NCI-H2196 treated with DMSO at 0.1 percent for 48 hours (cell line): ENCODE measurements around the gene RNF144A.

ENCODE experiments used
- DNase-seq: peaks from one replicate; lab custom pipeline; 2025; ENCODE audit not compliant: unreplicated experiment; lab: John Stamatoyannopoulos, UW

The RNF144A gene

GRCh38 chr2:6906165-6906741, 11.0 kb upstream of the RNF144A start:
- DNase-seq = no peak

- no peak for DNase-seq
These were observed 8.9 kb upstream of the RNF144A start for GRCh38 chr2:6908291-6908690.

- DNase-seq = no peak
These were observed 7.5 kb upstream of the RNF144A start for GRCh38 chr2:6909431-6910385.

GRCh38 chr2:6911721-6912120, 5.5 kb upstream of the RNF144A start:
- no peak for DNase-seq

- no peak for DNase-seq
These were observed 3.6 kb upstream of the RNF144A start for GRCh38 chr2:6913415-6914157.

- no peak for DNase-seq
These were observed 2.4 kb upstream of the RNF144A start for GRCh38 chr2:6914828-6915227.

- no peak for DNase-seq
These were observed 1.8 kb upstream of the RNF144A start for GRCh38 chr2:6915399-6915798.

- no peak for DNase-seq
These were observed 988 bp upstream of the RNF144A start for GRCh38 chr2:6916224-6916623.

GRCh38 chr2:6916736-6917070, 509 bp upstream of the RNF144A start:
- DNase-seq = no peak

GRCh38 chr2:6917761-6918421, 679 bp downstream of the RNF144A start:
- DNase-seq = no peak

GRCh38 chr2:6919901-6920742, 2.9 kb downstream of the RNF144A start:
- no peak for DNase-seq

- DNase-seq = no peak
These were observed 3.5 kb downstream of the RNF144A start for GRCh38 chr2:6920743-6921064.

- DNase-seq = no peak
These were observed 4.2 kb downstream of the RNF144A start for GRCh38 chr2:6921321-6921922.

GRCh38 chr2:6922201-6922656, 5.0 kb downstream of the RNF144A start:
- DNase-seq = no peak

- no peak for DNase-seq
These were observed 6.1 kb downstream of the RNF144A start for GRCh38 chr2:6923319-6923718.

GRCh38 chr2:6924101-6924923, 7.1 kb downstream of the RNF144A start:
- no peak for DNase-seq

GRCh38 chr2:6924924-6925409, 7.8 kb downstream of the RNF144A start:
- DNase-seq = no peak

GRCh38 chr2:6926071-6926732, 9.0 kb downstream of the RNF144A start:
- DNase-seq = no peak

- no peak for DNase-seq
These were observed 10.0 kb downstream of the RNF144A start for GRCh38 chr2:6927186-6927585.
